Measurements from ENCODE around the gene PCK1.

Gene PCK1

GRCh38 chr20:57532104-57532503 is 28.8 kb upstream of the PCK1 start:
- no peak for DNase-seq (ENCODE audit: low read depth)
- in situ Hi-C loops (cut with HindIII; ENCODE audit: low sequenced_read_pairs) = no loop called here
- no peak overlapping the region for H3K4me3 ChIP-seq (ENCODE audit: low read depth, low read length)
- TF ChIP-seq CTCF (IDR thresholded peaks at IDR 0.05; ENCODE audit: low read depth, low read length, missing control alignments) = no peak

GRCh38 chr20:57535297-57535696 is 25.6 kb upstream of the PCK1 start:
- no peak for DNase-seq (ENCODE audit: low read depth)
- no peak for TF ChIP-seq CTCF (IDR thresholded peaks at IDR 0.05; ENCODE audit: low read depth, low read length, missing control alignments)
- in situ Hi-C loops (cut with HindIII; ENCODE audit: low sequenced_read_pairs) = no loop called here
- no peak overlapping the region for H3K4me3 ChIP-seq (ENCODE audit: low read depth, low read length)

GRCh38 chr20:57536120-57536708 is 24.7 kb upstream of the PCK1 start:
- TF ChIP-seq CTCF (IDR thresholded peaks at IDR 0.05; ENCODE audit: low read depth, low read length, missing control alignments) = no peak
- no peak overlapping the region for H3K4me3 ChIP-seq (ENCODE audit: low read depth, low read length)
- DNase-seq (ENCODE audit: low read depth) = no peak
- in situ Hi-C loops (cut with HindIII; ENCODE audit: low sequenced_read_pairs) = no loop called here

GRCh38 chr20:57536771-57537724 is 23.9 kb upstream of the PCK1 start:
- in situ Hi-C loops (cut with HindIII; ENCODE audit: low sequenced_read_pairs) = no loop called here
- no peak overlapping the region for H3K4me3 ChIP-seq (ENCODE audit: low read depth, low read length)
- TF ChIP-seq CTCF (IDR thresholded peaks at IDR 0.05; ENCODE audit: low read depth, low read length, missing control alignments) = no peak
- no peak for DNase-seq (ENCODE audit: low read depth)

GRCh38 chr20:57537822-57538221 is 23.1 kb upstream of the PCK1 start:
- no peak overlapping the region for H3K4me3 ChIP-seq (ENCODE audit: low read depth, low read length)
- no peak for DNase-seq (ENCODE audit: low read depth)
- no peak for TF ChIP-seq CTCF (IDR thresholded peaks at IDR 0.05; ENCODE audit: low read depth, low read length, missing control alignments)
- in situ Hi-C loops (cut with HindIII; ENCODE audit: low sequenced_read_pairs) = no loop called here

GRCh38 chr20:57539889-57540288 is 21.0 kb upstream of the PCK1 start:
- TF ChIP-seq CTCF (IDR thresholded peaks at IDR 0.05; ENCODE audit: low read depth, low read length, missing control alignments) = no peak
- in situ Hi-C loops (cut with HindIII; ENCODE audit: low sequenced_read_pairs) = no loop called here
- DNase-seq (ENCODE audit: low read depth) = no peak
- H3K4me3 ChIP-seq (ENCODE audit: low read depth, low read length) = no peak overlapping the region
